NCI-H1092 (cell line): ENCODE measurements around the gene PLGLB1.
"Not testable (repeated sequence)": the region's sequence is repeated elsewhere in the genome, so short reads cannot be mapped to it uniquely, and the experiment has no call there.

Experiments
- DNase-seq: peaks from one replicate; lab custom pipeline; 2025; lab: John Stamatoyannopoulos, UW

PLGLB1 gene

GRCh38 chr2:87021744-87022143, at the start of gene PLGLB1:
Gene PLGLB1, minus strand, starts transcription at chr2:87021844. Its CDS starts 61 bp downstream, at chr2:87021783.
- DNase-seq, result not testable (repeated sequence)

GRCh38 chr2:87064305-87064704, 42.7 kb upstream of the PLGLB1 start:
- DNase-seq, result not testable (repeated sequence)

DNA sequence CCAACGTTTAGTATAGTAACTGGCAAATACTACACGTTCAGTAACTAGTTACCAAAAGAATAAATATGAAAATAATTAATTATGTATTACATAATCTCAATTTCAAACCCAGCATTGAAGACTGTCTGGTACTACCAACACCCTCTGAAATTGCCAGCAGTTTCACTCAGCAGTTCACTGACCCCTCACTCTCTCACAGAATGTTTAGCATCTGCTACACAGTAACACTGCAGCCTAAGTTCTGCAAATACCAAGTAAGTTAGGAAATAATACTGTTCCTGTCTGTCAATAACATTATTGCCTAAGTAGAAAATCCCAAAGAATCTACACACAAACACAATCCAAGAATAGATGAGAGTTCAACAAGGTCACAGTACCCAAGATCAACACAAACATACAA, 41.8 kb upstream of the PLGLB1 start:
- not testable (repeated sequence) for DNase-seq

DNA sequence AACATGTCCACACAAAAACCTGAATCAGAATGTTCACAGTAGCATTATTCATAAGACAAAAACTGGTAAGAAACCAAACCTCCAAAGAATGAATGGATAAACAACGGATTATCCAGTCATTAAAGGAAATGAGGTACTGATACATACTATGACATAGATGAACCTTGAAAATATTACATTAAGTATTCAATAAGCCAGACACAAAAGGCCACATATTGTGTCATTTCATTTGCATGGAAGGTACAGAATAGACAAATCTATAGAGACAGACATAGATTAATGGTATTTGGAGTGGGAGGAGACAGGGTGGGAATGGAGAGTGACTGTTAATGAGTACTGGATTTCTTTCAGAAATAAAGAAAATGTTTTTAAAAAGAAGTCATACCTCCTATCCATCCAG, 39.9 kb upstream of the PLGLB1 start:
- not testable (repeated sequence) for DNase-seq

GRCh38 chr2:87057606-87058005, 36.0 kb upstream of the PLGLB1 start:
- DNase-seq, result not testable (repeated sequence)

GRCh38 chr2:87056843-87057242, 35.2 kb upstream of the PLGLB1 start:
- DNase-seq, result not testable (repeated sequence)

DNA sequence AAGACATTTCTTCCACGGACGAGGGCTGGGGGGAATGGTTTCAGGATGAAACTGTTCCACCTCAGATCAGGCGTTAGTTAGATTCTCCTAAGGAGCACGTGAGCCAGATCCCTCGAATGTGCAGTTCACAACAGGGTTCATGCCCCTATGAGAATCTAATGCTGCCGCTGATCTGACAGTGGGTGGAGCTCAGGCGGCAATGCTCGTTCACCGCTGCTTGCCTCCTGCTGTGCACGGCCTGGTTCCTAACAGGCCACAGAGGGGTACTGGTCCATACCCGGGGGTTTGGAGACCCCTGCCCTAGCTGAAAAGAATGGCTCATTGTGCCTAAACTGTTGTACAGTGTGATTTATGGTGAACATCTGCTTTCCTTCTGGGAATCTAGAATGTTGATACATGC, 34.8 kb upstream of the PLGLB1 start:
- DNase-seq, result not testable (repeated sequence)

DNA sequence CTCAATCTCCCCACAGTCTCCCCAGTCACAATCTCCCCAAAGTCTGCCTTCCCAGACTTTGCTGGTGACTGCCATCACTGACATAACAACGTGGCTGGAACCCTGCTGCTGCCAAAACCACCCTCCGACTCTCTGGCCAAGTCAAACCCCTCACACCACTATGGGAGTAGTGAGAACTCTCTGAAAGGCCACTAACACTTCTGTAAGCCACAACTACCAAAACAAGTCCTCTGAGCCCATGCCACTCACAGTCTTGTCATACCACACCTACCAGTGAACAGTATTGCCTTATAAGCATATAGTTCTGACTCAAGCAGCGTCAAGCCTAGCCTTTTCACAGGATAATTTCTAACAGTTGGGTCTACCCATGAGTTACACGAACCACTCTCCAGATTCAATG, 32.7 kb upstream of the PLGLB1 start:
- DNase-seq, result not testable (repeated sequence)

DNA sequence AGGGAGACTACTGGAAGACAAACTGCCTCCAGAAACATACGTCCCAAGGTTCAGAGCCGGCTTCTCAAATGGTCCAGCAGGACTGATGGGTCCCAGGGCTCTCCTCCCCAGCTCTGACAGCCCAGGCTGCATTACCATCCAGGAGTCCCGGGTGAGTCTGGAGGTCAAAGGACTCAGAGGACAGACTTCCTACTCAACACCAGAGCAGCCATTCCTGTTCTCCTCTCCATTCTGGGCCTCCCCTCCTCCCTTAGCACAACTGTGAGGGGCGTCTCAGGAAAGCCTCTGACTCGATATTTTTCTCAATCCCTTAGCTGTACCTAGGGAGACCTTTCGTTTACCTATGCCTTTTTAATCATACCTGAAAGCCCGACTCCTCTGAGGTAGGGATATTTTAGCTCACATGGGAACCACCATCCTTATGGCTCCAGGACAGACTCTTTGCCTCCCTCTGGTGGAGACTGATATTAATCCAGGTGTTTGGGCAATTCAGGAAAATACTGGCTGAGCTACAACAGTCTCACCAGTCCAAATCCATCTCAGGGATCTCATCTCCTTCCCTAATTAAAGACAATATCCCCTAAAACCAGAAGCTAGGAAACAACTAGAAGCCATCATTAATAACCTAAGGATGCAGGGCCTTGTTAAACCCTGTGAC, 19.8 kb upstream of the PLGLB1 start:
- not testable (repeated sequence) for DNase-seq

DNA sequence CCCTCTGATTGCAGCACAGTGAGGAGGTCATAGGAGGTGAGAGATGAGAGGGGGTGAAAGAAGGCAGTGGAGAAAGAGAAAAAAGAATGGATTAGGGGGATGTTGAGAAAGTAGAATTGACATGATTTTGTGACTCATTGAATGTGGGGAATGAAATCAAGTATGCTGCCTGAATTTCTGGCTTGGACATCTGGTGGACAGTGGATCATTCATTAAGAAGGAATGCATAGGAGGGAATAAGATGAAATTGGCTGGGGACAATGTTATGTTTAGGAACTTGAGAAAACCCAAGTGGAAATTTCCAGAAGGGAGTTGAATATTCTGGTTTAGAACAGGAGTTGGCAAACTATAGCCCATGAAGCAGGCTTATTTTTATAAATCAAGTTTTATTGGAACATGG, 7.0 kb upstream of the PLGLB1 start:
- not testable (repeated sequence) for DNase-seq

GRCh38 chr2:87026816-87027215, 5.2 kb upstream of the PLGLB1 start:
- not testable (repeated sequence) for DNase-seq

DNA sequence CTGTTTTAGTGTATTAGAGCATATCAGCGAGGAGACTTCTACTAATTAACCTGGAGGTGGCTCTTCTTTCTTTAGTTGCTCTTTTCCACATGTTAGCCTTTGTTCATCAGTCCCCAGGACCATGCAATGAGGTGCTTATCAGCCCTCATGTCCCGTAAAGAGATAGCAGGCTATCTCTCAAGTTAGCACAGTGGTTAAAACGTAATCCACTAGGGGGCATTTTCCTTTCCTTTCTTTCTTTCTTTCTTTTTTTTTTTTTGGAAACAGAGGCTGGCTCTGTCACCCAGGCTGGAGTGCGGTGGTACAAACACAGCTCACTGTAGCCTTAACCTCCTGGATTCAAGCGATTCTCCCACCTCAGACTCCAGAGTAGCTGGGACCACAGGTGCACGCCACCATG, 4.3 kb upstream of the PLGLB1 start:
- DNase-seq, result not testable (repeated sequence)

DNA sequence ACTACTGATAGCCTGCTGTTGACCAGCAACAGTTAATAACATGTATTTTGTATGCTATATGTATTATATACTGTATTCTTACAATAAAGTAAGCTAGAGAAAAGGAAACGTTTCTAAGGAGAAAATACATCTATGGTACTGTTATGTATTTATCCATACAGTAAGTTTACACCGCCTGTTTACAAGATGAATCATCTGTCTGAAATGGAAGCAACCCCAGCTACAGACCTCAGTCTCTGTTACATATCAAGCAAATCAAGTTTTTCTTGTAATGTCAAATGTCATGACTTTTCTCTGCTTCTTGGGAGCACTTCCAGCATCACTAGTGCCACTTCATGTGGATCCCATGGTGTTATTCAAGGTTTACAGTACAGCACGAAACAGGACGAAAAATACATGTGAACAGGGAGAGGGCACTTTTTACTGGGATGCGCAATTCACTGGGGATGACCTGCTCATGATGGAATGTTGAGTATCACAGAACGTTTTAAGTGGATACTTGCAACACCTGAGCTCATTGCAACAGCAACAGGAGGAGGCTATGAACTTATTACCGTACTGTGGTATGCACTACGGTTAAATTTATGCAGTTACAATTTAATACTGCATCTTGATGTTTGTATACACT, 2.5 kb upstream of the PLGLB1 start:
- not testable (repeated sequence) for DNase-seq

- not testable (repeated sequence) for DNase-seq
Observed at GRCh38 chr2:87021043-87021442, 601 bp downstream of the PLGLB1 start.

DNA sequence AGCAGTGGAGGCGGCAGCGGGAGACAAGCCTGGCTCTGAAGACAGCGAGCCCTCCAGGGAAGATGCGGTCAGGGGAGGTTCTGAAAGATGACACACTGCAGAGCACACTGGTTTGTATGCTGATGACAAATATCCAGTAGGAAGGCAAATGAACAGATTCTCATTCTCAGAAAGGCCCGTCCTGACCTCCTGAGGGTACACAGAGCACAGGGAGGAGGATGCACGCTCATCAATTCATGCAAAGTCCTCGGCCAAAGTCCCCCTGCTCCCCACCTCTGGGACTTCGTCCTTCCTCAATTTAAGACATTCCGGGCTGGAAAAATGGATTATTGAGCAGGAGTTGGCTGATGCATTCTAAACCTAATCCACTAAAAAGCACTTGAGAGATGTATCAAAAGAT, 2.6 kb downstream of the PLGLB1 start:
- not testable (repeated sequence) for DNase-seq

GRCh38 chr2:87014489-87015169, 7.0 kb downstream of the PLGLB1 start:
- not testable (repeated sequence) for DNase-seq

DNA sequence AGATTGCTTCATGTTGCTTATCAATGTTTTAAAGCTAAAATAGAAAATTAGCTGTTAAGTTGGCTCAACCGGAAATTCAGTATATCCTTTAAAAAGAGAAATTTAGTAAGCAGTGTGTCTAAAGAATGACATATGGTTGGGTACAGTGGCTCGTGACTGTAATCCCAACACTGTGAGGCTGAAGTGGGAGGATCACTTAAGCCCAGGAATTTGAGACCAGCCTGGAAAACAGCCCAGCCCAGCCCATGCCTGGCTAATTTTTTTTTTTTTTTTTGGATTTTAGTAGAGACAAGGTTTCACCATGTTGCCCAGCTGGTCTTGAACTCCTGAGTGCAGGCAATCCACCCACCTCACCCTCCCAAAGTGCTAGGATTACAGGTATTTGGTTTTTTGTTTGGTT, 17.2 kb downstream of the PLGLB1 start:
- DNase-seq, result not testable (repeated sequence)
